ENCODE measurements around the gene HIP1R.
A peak's percentile ranks its signal among the peaks of the same experiment; 100 is the strongest.

The HIP1R gene

GRCh38 chr12:122830517-122831214 lies 4.6 kb upstream of the HIP1R start:
- no peak for DNase-seq

GRCh38 chr12:122834104-122834920 lies 945 bp upstream of the HIP1R start:
- DNase-seq: peak; percentile 80

GRCh38 chr12:122835750-122836026 lies 431 bp downstream of the HIP1R start:
- no peak for DNase-seq

GRCh38 chr12:122836027-122836921 lies 1.0 kb downstream of the HIP1R start:
- DNase-seq: peak; percentile 56

GRCh38 chr12:122837306-122838265 lies 2.3 kb downstream of the HIP1R start:
- DNase-seq: peak; percentile 94

- no peak for DNase-seq
Measured at GRCh38 chr12:122838841-122839240, 3.6 kb downstream of the HIP1R start.

- DNase-seq: no peak
Measured at GRCh38 chr12:122839907-122840554, 4.8 kb downstream of the HIP1R start.

GRCh38 chr12:122840580-122841513 lies 5.6 kb downstream of the HIP1R start:
- DNase-seq: no peak

- DNase-seq: no peak
Measured at GRCh38 chr12:122841544-122842321, 6.5 kb downstream of the HIP1R start.

GRCh38 chr12:122842505-122843405 lies 7.5 kb downstream of the HIP1R start:
- no peak for DNase-seq

GRCh38 chr12:122843455-122843854 lies 8.2 kb downstream of the HIP1R start:
- DNase-seq: no peak

- DNase-seq: no peak
Measured at GRCh38 chr12:122844366-122844971, 9.2 kb downstream of the HIP1R start.

GRCh38 chr12:122845041-122845864 lies 10.0 kb downstream of the HIP1R start:
- no peak for DNase-seq

- DNase-seq: peak; percentile 31
Measured at GRCh38 chr12:122845865-122846621, 10.8 kb downstream of the HIP1R start.

- DNase-seq: no peak
Measured at GRCh38 chr12:122846622-122847515, 11.6 kb downstream of the HIP1R start.

GRCh38 chr12:122847516-122847836 lies 12.2 kb downstream of the HIP1R start:
- no peak for DNase-seq

Measured in NCI-H526 treated with DMSO at 0.1 percent for 48 hours (cell line).